Activated naive CD4-positive, alpha-beta T cell treated with anti-CD3 and anti-CD28 coated beads, Interleukin-2, amount 10 ng/mL, durations not matched to agents 7 days and 5 days (primary cell): Measurements from ENCODE around the gene MCU.

Source experiments
- CTCF ChIA-PET: fragments of 350-600 bp; sonication (Branson Sonifier 250); formaldehyde crosslinking; loops from one replicate; lab custom pipeline; 2021; ENCODE audit warnings: antibody characterized with exemption; lab: Charles Lee
- DNase-seq: peaks from one replicate; pipeline ENCODE4 v3.0.0-alpha.2; 2020
- H3K27ac Mint-ChIP-seq: one replicate; pipeline ENCODE4 v1.8.0; 2021; ENCODE audit warnings: mild to moderate bottlenecking, moderate library complexity, mixed read lengths
- H3K27me3 Mint-ChIP-seq: one replicate; pipeline ENCODE4 v1.8.0; 2021; ENCODE audit warnings: mild to moderate bottlenecking, mixed read lengths
- H3K36me3 Mint-ChIP-seq: one replicate; pipeline ENCODE4 v1.8.0; 2021; ENCODE audit warnings: mixed read lengths
- H3K4me1 Mint-ChIP-seq: one replicate; pipeline ENCODE4 v1.8.0; 2021; ENCODE audit warnings: mixed read lengths
- H3K4me3 Mint-ChIP-seq: one replicate; pipeline ENCODE4 v1.8.0; 2021; ENCODE audit warnings: mild to moderate bottlenecking, moderate library complexity, mixed read lengths
- H3K9me3 Mint-ChIP-seq: one replicate; pipeline ENCODE4 v1.8.0; 2021; ENCODE audit warnings: mixed read lengths

MCU gene

GRCh38 chr10:72800741-72801092, 108.8 kb downstream of the MCU start:
- H3K9me3 Mint-ChIP-seq = no peaks in the 10 kb centered on the region
- H3K27ac Mint-ChIP-seq = no peak overlapping the region
- peaks cover 3% of the 10 kb centered on the region for H3K27me3 Mint-ChIP-seq
- no peak overlapping the region for H3K4me3 Mint-ChIP-seq
- DNase-seq = no peak
- no peaks in the 10 kb centered on the region for H3K36me3 Mint-ChIP-seq
- CTCF ChIA-PET = no interaction called here
- H3K4me1 Mint-ChIP-seq = peaks cover 10% of the 10 kb centered on the region

GRCh38 chr10:72801263-72801868, 109.4 kb downstream of the MCU start:
- Mint-ChIP-seq H3K4me3 (no peak overlapping the region), H3K27ac (no peak overlapping the region)
- CTCF ChIA-PET = interaction anchor here (1.3 kb wide), 1 partner anchor 47 kb away, joined by 8 read pairs; no protein-coding TSS in a partner anchor

GRCh38 chr10:72802332-72802731, 110.4 kb downstream of the MCU start:
- Mint-ChIP-seq H3K27ac (no peak overlapping the region), H3K36me3 (no peaks in the 10 kb centered on the region), H3K4me1 (peaks cover 10% of the 10 kb centered on the region), H3K9me3 (no peaks in the 10 kb centered on the region), H3K27me3 (peaks cover 3% of the 10 kb centered on the region), H3K4me3 (no peak overlapping the region)
- CTCF ChIA-PET = interaction anchor here (1.3 kb wide), 1 partner anchor 46 kb away, joined by 8 read pairs; no protein-coding TSS in a partner anchor
- no peak for DNase-seq

More at GRCh38 chr10:72801263-72801868, 109.4 kb downstream of the MCU start:
- no peaks in the 10 kb centered on the region for H3K9me3 Mint-ChIP-seq
- H3K4me1 Mint-ChIP-seq = peaks cover 10% of the 10 kb centered on the region
- peaks cover 3% of the 10 kb centered on the region for H3K27me3 Mint-ChIP-seq
- no peak for DNase-seq
- no peaks in the 10 kb centered on the region for H3K36me3 Mint-ChIP-seq

GRCh38 chr10:72802763-72803505, 111.0 kb downstream of the MCU start:
- no peak overlapping the region for H3K4me3 Mint-ChIP-seq
- no peak for DNase-seq
- H3K4me1 Mint-ChIP-seq = peaks cover 10% of the 10 kb centered on the region
- no peak overlapping the region for H3K27ac Mint-ChIP-seq
- peaks cover 3% of the 10 kb centered on the region for H3K27me3 Mint-ChIP-seq
- H3K36me3 Mint-ChIP-seq = no peaks in the 10 kb centered on the region
- no peaks in the 10 kb centered on the region for H3K9me3 Mint-ChIP-seq
- CTCF ChIA-PET = interaction anchor here (1.3 kb wide), 1 partner anchor 46 kb away, joined by 8 read pairs; no protein-coding TSS in a partner anchor

GRCh38 chr10:72808001-72808400, 116.1 kb downstream of the MCU start:
- CTCF ChIA-PET = no interaction called here
- Mint-ChIP-seq H3K27me3 (peaks cover 3% of the 10 kb centered on the region), H3K27ac (no peak overlapping the region)

GRCh38 chr10:72809006-72809405, 117.1 kb downstream of the MCU start:
- H3K36me3 Mint-ChIP-seq = no peaks in the 10 kb centered on the region
- no peaks in the 10 kb centered on the region for H3K9me3 Mint-ChIP-seq
- CTCF ChIA-PET = no interaction called here
- peaks cover 3% of the 10 kb centered on the region for H3K27me3 Mint-ChIP-seq
- DNase-seq = no peak
- H3K4me1 Mint-ChIP-seq = no peaks in the 10 kb centered on the region
- no peak overlapping the region for H3K4me3 Mint-ChIP-seq
- H3K27ac Mint-ChIP-seq = no peak overlapping the region

More at GRCh38 chr10:72808001-72808400, 116.1 kb downstream of the MCU start:
- Mint-ChIP-seq H3K4me1 (no peaks in the 10 kb centered on the region), H3K9me3 (no peaks in the 10 kb centered on the region), H3K36me3 (no peaks in the 10 kb centered on the region), H3K4me3 (no peak overlapping the region)
- no peak for DNase-seq

GRCh38 chr10:72810976-72811375, 119.0 kb downstream of the MCU start:
- H3K9me3 Mint-ChIP-seq = no peaks in the 10 kb centered on the region
- CTCF ChIA-PET = no interaction called here
- no peaks in the 10 kb centered on the region for H3K36me3 Mint-ChIP-seq

GRCh38 chr10:72812415-72812752, 120.4 kb downstream of the MCU start:
- CTCF ChIA-PET = no interaction called here
- Mint-ChIP-seq H3K9me3 (no peaks in the 10 kb centered on the region), H3K36me3 (no peaks in the 10 kb centered on the region), H3K4me3 (no peak overlapping the region), H3K4me1 (no peaks in the 10 kb centered on the region), H3K27ac (no peak overlapping the region), H3K27me3 (no peaks in the 10 kb centered on the region)
- DNase-seq = no peak

More at GRCh38 chr10:72810976-72811375, 119.0 kb downstream of the MCU start:
- H3K4me1 Mint-ChIP-seq = no peaks in the 10 kb centered on the region
- no peaks in the 10 kb centered on the region for H3K27me3 Mint-ChIP-seq
- no peak for DNase-seq
- H3K27ac Mint-ChIP-seq = no peak overlapping the region
- H3K4me3 Mint-ChIP-seq = no peak overlapping the region

- Mint-ChIP-seq H3K36me3 (no peaks in the 10 kb centered on the region), H3K27me3 (no peaks in the 10 kb centered on the region), H3K4me3 (no peak overlapping the region), H3K9me3 (no peaks in the 10 kb centered on the region), H3K27ac (no peak overlapping the region), H3K4me1 (no peaks in the 10 kb centered on the region)
- no peak for DNase-seq
- CTCF ChIA-PET = no interaction called here
Measured at GRCh38 chr10:72812753-72813430, 120.9 kb downstream of the MCU start.

- Mint-ChIP-seq H3K4me3 (no peak overlapping the region), H3K9me3 (no peaks in the 10 kb centered on the region), H3K27me3 (no peaks in the 10 kb centered on the region), H3K36me3 (no peaks in the 10 kb centered on the region), H3K27ac (no peak overlapping the region), H3K4me1 (no peaks in the 10 kb centered on the region)
- CTCF ChIA-PET = no interaction called here
- no peak for DNase-seq
Measured at GRCh38 chr10:72814099-72814790, 122.3 kb downstream of the MCU start.

- Mint-ChIP-seq H3K27ac (no peak overlapping the region), H3K36me3 (no peaks in the 10 kb centered on the region), H3K4me3 (no peak overlapping the region), H3K27me3 (no peaks in the 10 kb centered on the region), H3K9me3 (no peaks in the 10 kb centered on the region), H3K4me1 (no peaks in the 10 kb centered on the region)
- CTCF ChIA-PET = interaction anchor here (2.1 kb wide), 1 partner anchor 18 kb away, joined by 7 read pairs; no protein-coding TSS in a partner anchor
- no peak for DNase-seq
Measured at GRCh38 chr10:72816565-72816964, 124.6 kb downstream of the MCU start.

GRCh38 chr10:72818076-72818475, 126.1 kb downstream of the MCU start:
- no peaks in the 10 kb centered on the region for H3K4me1 Mint-ChIP-seq
- H3K4me3 Mint-ChIP-seq = no peak overlapping the region
- H3K36me3 Mint-ChIP-seq = peaks cover 2% of the 10 kb centered on the region
- no peaks in the 10 kb centered on the region for H3K27me3 Mint-ChIP-seq
- DNase-seq = no peak
- no peak overlapping the region for H3K27ac Mint-ChIP-seq
- CTCF ChIA-PET = no interaction called here
- H3K9me3 Mint-ChIP-seq = no peaks in the 10 kb centered on the region

GRCh38 chr10:72819053-72819452, 127.1 kb downstream of the MCU start:
- H3K9me3 Mint-ChIP-seq = no peaks in the 10 kb centered on the region
- no peaks in the 10 kb centered on the region for H3K27me3 Mint-ChIP-seq
- H3K27ac Mint-ChIP-seq = no peak overlapping the region
- no peak for DNase-seq
- CTCF ChIA-PET = interaction anchor here (0.7 kb wide), 1 partner anchor 454 kb away, joined by 3 read pairs; no protein-coding TSS in a partner anchor
- H3K36me3 Mint-ChIP-seq = peaks cover 2% of the 10 kb centered on the region
- H3K4me3 Mint-ChIP-seq = no peak overlapping the region
- no peaks in the 10 kb centered on the region for H3K4me1 Mint-ChIP-seq

GRCh38 chr10:72821606-72822005, 129.7 kb downstream of the MCU start:
- H3K36me3 Mint-ChIP-seq = peaks cover 2% of the 10 kb centered on the region
- no peak overlapping the region for H3K4me3 Mint-ChIP-seq
- H3K27ac Mint-ChIP-seq = no peak overlapping the region
- H3K9me3 Mint-ChIP-seq = no peaks in the 10 kb centered on the region
- H3K27me3 Mint-ChIP-seq = no peaks in the 10 kb centered on the region
- no peak for DNase-seq
- no peaks in the 10 kb centered on the region for H3K4me1 Mint-ChIP-seq
- CTCF ChIA-PET = no interaction called here
